Parathyroid adenoma (tissue), 2 donors: ENCODE results near the gene APC2.

Source experiments
- H2AFZ ChIP-seq: fragments of 300-600 bp; sonication (generic); one replicate; pipeline ENCODE4 v1.7.0; 2017; ENCODE audit warnings: antibody characterized with exemption, mild to moderate bottlenecking
- H3K27ac ChIP-seq: fragments of 300-600 bp; sonication (generic); one replicate; pipeline ENCODE4 v1.7.0; 2017
- H3K27me3 ChIP-seq: fragments of 300-600 bp; sonication (generic); one replicate; pipeline ENCODE4 v1.7.0; 2017; ENCODE audit warnings: low read length; ENCODE audit not compliant: control insufficient read depth, insufficient read depth
- H3K36me3 ChIP-seq: fragments of 300-600 bp; sonication (generic); one replicate; pipeline ENCODE4 v1.7.0; 2017; ENCODE audit warnings: low read length; ENCODE audit not compliant: control insufficient read depth, insufficient read depth
- H3K4me1 ChIP-seq: fragments of 300-600 bp; sonication (generic); one replicate; pipeline ENCODE4 v1.7.0; 2017; ENCODE audit warnings: control low read depth
- H3K4me2 ChIP-seq: fragments of 300-600 bp; sonication (generic); one replicate; pipeline ENCODE4 v1.7.0; 2017; ENCODE audit warnings: low read length
- H3K4me3 ChIP-seq: fragments of 300-600 bp; sonication (generic); one replicate; pipeline ENCODE4 v1.7.0; 2017; ENCODE audit warnings: low read depth, low read length
- H3K79me2 ChIP-seq: fragments of 300-600 bp; sonication (generic); one replicate; pipeline ENCODE4 v1.7.0; 2017; ENCODE audit warnings: control low read depth
- H3K9ac ChIP-seq: fragments of 300-600 bp; sonication (generic); one replicate; pipeline ENCODE4 v1.7.0; 2017; ENCODE audit warnings: mild to moderate bottlenecking
- H3K9me3 ChIP-seq: fragments of 300-600 bp; sonication (generic); one replicate; pipeline ENCODE4 v1.7.0; 2017; ENCODE audit warnings: low read length; ENCODE audit not compliant: control insufficient read depth
- CTCF ChIP-seq: fragments of 300-600 bp; sonication (generic); IDR thresholded peaks from one replicate; pipeline ENCODE4 v1.7.0; 2017; ENCODE audit warnings: antibody characterized with exemption, mild to moderate bottlenecking
- donor health status: primary hyperparathyroidism.

Gene APC2

GRCh38 chr19:1481893-1482360 is 32.0 kb downstream of the APC2 start:
- Histone ChIP-seq H3K9me3 (no peaks in the 10 kb centered on the region), H2AFZ (no peak overlapping the region), H3K36me3 (no peaks in the 10 kb centered on the region), H3K27ac (no peak overlapping the region), H3K79me2 (no peaks in the 10 kb centered on the region), H3K4me1 (peaks cover 4% of the 10 kb centered on the region), H3K4me3 (no peak overlapping the region), H3K9ac (no peak overlapping the region), H3K4me2 (no peak overlapping the region), H3K27me3 (no peaks in the 10 kb centered on the region)
- TF ChIP-seq CTCF, result no peak

GRCh38 chr19:1482361-1483130 is 32.6 kb downstream of the APC2 start:
- no peak overlapping the region for H2AFZ ChIP-seq
- TF ChIP-seq CTCF, result no peak
- no peak overlapping the region for H3K4me3 ChIP-seq
- no peaks in the 10 kb centered on the region for H3K79me2 ChIP-seq
- H3K4me1 ChIP-seq, result peaks cover 4% of the 10 kb centered on the region
- no peaks in the 10 kb centered on the region for H3K27me3 ChIP-seq
- H3K27ac ChIP-seq, result no peak overlapping the region
- no peak overlapping the region for H3K9ac ChIP-seq
- H3K9me3 ChIP-seq, result no peaks in the 10 kb centered on the region
- no peaks in the 10 kb centered on the region for H3K36me3 ChIP-seq
- H3K4me2 ChIP-seq, result no peak overlapping the region

- H3K4me3 ChIP-seq, result no peak overlapping the region
- H3K4me1 ChIP-seq, result peaks cover 2% of the 10 kb centered on the region
- no peaks in the 10 kb centered on the region for H3K27me3 ChIP-seq
- H3K9me3 ChIP-seq, result no peaks in the 10 kb centered on the region
- no peak for TF ChIP-seq CTCF
- H2AFZ ChIP-seq, result no peak overlapping the region
- no peak overlapping the region for H3K27ac ChIP-seq
- H3K9ac ChIP-seq, result no peak overlapping the region
- H3K79me2 ChIP-seq, result no peaks in the 10 kb centered on the region
- no peaks in the 10 kb centered on the region for H3K36me3 ChIP-seq
- H3K4me2 ChIP-seq, result no peak overlapping the region
These were observed 33.4 kb downstream of the APC2 start for GRCh38 chr19:1483131-1483978.

DNA sequence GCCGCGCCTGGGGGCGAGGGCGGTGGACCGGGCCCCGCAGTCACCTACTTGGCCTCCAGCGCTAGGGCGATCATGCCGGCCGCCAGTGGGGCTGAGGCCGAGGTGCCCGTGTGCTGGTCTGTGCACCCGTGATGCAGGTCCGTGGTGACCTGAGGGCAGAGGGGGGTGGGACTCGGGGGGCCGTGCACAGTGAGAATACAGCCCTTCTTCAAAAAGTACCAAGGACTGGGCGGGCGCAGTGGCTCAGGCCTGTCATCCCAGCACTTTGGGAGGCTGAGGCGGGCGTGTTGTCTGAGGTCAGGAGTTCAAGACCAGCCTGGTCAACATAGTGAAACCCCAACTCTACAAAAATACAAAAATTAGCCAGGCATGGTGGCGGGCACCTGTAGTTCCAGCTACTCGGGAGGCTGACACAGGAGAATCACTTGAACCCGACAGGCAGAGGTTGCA is 34.1 kb downstream of the APC2 start:
- TF ChIP-seq CTCF, result no peak
- no peak overlapping the region for H3K9ac ChIP-seq
- no peaks in the 10 kb centered on the region for H3K36me3 ChIP-seq
- no peak overlapping the region for H3K4me3 ChIP-seq
- H2AFZ ChIP-seq, result no peak overlapping the region
- peaks cover 2% of the 10 kb centered on the region for H3K4me1 ChIP-seq
- no peak overlapping the region for H3K27ac ChIP-seq
- no peaks in the 10 kb centered on the region for H3K9me3 ChIP-seq
- no peak overlapping the region for H3K4me2 ChIP-seq
- no peaks in the 10 kb centered on the region for H3K27me3 ChIP-seq
- no peaks in the 10 kb centered on the region for H3K79me2 ChIP-seq
